ENCODE data around the gene CORO1C.

GRCh38 chr12:108752387-108752786, 21.1 kb upstream of the CORO1C start:
- TF ChIP-seq, protein P1, sequence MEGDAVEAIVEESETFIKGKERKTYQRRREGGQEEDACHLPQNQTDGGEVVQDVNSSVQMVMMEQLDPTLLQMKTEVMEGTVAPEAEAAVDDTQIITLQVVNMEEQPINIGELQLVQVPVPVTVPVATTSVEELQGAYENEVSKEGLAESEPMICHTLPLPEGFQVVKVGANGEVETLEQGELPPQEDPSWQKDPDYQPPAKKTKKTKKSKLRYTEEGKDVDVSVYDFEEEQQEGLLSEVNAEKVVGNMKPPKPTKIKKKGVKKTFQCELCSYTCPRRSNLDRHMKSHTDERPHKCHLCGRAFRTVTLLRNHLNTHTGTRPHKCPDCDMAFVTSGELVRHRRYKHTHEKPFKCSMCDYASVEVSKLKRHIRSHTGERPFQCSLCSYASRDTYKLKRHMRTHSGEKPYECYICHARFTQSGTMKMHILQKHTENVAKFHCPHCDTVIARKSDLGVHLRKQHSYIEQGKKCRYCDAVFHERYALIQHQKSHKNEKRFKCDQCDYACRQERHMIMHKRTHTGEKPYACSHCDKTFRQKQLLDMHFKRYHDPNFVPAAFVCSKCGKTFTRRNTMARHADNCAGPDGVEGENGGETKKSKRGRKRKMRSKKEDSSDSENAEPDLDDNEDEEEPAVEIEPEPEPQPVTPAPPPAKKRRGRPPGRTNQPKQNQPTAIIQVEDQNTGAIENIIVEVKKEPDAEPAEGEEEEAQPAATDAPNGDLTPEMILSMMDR (IDR thresholded peaks at IDR 0.05) = no peak
- no peak for TF ChIP-seq POLR2A (IDR thresholded peaks at IDR 0.05)
